HG03280 (cell line): ENCODE results near the gene LPCAT1.

Source experiments
- ATAC-seq: cut with Tn5 transposase; IDR thresholded peaks from one replicate; pipeline ENCODE4 v1.9.1; 2021; ENCODE audit warnings: mild to moderate bottlenecking, moderate library complexity; ENCODE audit not compliant: unreplicated experiment

Gene LPCAT1

GRCh38 chr5:1498623-1499416, 24.9 kb downstream of the LPCAT1 start:
- peak; percentile 29 for ATAC-seq

GRCh38 chr5:1497795-1498622, 25.8 kb downstream of the LPCAT1 start:
- ATAC-seq, result peak; percentile 22

- peak; percentile 33 for ATAC-seq
Measured at GRCh38 chr5:1497242-1497777, 26.4 kb downstream of the LPCAT1 start.

- no peak for ATAC-seq
Measured at GRCh38 chr5:1495525-1495897, 28.2 kb downstream of the LPCAT1 start.

DNA sequence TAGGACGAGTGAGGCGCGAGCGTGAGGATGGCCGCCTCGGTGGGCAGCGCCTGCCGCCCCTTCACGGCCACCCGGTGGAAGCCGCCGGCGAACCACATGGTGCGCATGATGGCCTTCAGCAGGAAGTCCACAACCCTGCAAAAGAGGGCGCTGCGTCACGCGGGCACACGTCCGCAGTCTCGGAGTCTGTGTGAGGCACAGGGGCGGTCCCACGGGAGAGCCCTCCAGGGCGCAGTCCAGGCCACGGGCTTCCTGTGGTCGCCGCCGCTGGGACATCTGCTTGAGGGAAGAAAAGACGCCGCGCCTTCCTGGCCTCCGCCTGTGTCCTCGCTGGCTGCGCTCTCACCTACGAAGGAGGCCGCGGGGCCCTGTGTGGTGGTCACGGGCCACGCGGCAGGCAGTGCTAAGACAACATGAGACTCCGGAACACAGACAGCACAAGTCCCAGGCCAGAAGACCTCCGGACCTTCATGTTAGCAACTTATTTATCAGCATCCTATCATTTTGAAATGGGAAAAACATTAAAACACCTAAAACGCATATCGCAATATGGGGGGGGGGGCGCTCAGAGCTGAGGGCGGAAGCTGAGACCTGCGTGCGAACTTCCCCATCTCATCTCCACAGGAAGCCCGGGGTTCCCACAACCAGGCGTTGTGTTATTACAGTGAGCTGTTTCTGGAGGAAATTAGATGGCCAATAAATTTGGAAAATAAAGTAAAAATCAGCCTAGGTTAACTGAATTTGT, 28.8 kb downstream of the LPCAT1 start:
- ATAC-seq, result peak; percentile 30

GRCh38 chr5:1493941-1494340, 29.8 kb downstream of the LPCAT1 start:
- no peak for ATAC-seq

DNA sequence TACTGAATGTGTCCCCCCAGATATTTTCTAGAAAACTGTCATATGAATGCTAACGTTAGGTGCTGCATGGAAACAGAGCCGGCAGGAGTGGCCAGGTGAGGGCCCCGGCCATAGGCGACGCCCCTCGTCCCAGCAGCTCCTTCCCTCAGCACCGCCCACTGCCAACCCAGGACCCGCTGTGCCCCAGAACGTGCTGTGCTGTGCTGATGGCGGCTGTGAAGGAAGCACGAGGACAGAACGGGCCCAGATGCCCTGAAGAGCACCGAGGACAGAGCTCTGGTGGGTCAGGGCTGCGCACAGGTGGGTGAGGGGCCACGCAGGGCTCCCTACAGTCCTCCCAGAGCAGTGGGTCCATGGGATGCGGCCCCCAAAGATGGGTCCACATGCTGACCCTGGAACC, 30.3 kb downstream of the LPCAT1 start:
- no peak for ATAC-seq

DNA sequence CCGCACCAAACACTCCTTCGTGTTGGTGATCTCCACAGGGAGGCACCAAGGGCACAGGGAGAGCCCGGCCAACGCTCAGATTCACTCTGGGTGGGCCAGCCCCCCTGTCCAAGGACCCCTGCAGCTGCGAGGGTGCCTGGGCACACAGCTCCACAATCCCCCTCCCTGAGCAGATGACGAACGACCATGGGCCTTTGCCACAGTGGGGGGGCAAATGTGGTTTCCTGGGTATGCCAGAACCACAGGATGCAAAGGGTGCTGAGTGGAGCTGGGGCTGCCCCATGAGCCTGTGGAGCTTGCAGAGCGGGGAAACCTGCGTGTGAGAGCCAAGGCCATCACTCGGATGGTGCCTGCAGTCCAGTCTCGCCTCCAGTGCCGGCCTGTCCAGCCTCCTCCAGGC, 31.0 kb downstream of the LPCAT1 start:
- no peak for ATAC-seq

GRCh38 chr5:1490376-1490775, 33.4 kb downstream of the LPCAT1 start:
- no peak for ATAC-seq

DNA sequence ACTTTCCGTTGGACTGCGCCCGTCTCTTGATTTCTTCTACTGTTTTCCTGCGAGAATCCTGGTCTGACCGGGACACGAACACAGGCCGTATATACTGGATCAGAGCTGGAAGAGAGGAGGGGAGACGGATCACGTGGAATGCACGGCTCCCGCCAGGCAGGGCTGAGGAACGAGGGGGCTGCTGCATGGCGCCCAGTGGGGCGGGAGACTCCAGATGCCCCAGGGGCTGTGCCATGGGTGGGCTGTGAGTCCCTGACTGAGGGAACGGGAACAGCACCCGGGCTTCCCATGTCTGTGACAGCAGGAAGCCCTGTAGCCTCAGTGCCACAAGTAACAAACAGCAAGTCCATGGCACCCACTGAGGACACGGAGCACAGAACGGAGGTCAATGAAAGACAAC, 34.0 kb downstream of the LPCAT1 start:
- ATAC-seq, result no peak

GRCh38 chr5:1488882-1489680, 34.7 kb downstream of the LPCAT1 start:
- peak; percentile 59 for ATAC-seq

DNA sequence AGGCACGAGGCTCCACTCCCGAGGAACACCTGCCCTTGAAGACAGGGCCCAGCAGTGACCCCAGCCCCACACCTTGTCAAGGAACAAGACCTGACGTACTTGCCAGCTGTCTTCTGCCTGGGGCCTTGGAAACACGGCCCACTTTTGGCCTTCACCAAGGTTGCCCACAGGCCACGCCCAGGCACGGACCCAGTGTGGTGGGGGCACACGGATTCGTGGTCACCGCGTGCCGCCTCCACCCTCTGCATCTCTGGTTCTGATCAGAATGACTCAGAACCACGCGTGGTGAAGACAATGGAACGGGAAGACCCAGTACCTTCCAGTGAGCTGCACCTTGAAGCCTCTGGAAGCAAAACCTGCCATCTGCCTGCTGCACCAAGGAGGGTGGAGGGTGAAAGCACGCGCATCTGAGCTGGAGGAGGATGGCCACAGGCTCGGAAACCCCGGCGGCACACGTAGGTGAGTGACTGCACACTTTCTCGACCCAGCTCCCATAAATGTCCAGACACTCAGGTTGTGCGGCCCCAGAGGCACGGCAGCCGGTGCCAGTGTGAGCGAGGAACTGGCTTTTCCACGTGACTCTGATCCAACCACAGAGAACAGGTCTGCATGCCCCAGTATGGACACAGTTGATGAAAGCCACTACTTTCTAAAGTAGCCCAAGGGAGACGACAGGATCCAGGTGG, 36.5 kb downstream of the LPCAT1 start:
- ATAC-seq, result no peak

DNA sequence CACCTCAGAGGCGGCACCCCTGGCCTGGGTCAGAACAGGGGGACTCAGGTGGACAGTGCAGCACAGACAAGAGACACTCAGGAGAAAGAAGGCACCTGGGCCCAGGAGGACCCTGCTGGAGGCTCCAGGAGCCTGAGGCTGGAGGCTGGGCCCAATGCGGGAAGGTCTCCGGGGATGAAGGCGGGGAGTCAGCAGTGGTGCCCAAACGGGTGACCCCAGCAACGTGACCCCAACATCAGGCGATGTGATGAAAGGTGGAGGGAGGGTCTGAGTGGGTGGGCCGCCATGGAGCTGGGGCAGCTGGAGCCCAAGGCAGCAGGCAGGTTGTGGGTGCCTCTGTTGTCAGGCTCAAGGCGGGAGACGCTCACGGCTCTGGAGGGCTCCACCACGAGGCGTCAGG, 37.5 kb downstream of the LPCAT1 start:
- ATAC-seq, result no peak

GRCh38 chr5:1485579-1486118, 38.1 kb downstream of the LPCAT1 start:
- ATAC-seq, result no peak

GRCh38 chr5:1484730-1485578, 38.8 kb downstream of the LPCAT1 start:
- peak; percentile 37 for ATAC-seq

- ATAC-seq, result no peak
Measured at GRCh38 chr5:1483856-1484729, 39.7 kb downstream of the LPCAT1 start.

DNA sequence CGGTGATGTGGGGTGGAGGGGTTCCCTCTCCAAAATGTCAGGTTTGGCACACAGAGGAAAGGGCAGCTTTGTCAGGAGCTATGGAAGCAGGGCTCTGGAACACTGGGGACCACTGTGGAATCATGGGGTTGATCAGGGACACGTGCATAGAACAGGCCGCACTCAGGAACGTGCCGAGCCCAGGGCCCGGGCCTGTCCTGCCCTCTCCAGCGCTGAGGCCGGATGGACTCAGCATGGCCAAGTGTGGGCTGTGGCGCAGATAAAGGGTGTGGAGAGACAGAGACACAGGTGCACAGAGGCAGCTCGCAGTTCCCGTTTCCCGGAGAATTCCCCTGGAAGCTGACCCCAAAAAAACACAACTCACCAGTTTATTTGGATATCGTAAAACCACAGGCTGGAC, 40.7 kb downstream of the LPCAT1 start:
- ATAC-seq, result no peak

GRCh38 chr5:1481959-1482331, 41.8 kb downstream of the LPCAT1 start:
- no peak for ATAC-seq
